ENCODE measurements around the gene APP.

DNA sequence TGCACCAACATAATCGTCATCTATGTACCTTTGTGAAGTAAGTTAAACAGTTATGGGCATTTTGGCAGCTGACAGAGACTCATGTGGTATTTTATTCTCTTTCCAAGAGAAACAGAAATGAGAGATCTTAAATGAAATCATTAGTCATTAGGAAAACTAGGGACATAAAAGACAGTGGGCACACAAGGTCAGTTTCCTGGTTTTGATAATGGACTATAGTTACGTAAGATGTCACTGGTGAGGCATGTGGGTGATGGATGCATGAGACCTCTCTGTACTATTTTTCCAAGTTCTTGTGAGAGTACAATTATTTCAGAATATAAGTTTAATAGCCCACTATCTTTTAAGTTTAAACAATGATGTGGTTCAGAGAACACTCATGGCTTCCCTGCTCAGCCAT, 216.9 kb downstream of the APP start:
- no peak for TF ChIP-seq EZH2phosphoT487 (IDR thresholded peaks at IDR 0.05; ENCODE audit: low read depth)
- TF ChIP-seq, protein P1, sequence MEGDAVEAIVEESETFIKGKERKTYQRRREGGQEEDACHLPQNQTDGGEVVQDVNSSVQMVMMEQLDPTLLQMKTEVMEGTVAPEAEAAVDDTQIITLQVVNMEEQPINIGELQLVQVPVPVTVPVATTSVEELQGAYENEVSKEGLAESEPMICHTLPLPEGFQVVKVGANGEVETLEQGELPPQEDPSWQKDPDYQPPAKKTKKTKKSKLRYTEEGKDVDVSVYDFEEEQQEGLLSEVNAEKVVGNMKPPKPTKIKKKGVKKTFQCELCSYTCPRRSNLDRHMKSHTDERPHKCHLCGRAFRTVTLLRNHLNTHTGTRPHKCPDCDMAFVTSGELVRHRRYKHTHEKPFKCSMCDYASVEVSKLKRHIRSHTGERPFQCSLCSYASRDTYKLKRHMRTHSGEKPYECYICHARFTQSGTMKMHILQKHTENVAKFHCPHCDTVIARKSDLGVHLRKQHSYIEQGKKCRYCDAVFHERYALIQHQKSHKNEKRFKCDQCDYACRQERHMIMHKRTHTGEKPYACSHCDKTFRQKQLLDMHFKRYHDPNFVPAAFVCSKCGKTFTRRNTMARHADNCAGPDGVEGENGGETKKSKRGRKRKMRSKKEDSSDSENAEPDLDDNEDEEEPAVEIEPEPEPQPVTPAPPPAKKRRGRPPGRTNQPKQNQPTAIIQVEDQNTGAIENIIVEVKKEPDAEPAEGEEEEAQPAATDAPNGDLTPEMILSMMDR (IDR thresholded peaks at IDR 0.05; ENCODE audit: low read depth, low read length), result no peak

Measured in OCI-LY3 (cell line).